ENCODE measurements around the gene ASIC1.

ASIC1 gene

GRCh38 chr12:50100561-50100960 is 43.2 kb downstream of the ASIC1 start:
- H3K27ac ChIP-seq, result no peak overlapping the region
- no peak for TF ChIP-seq CTCF (conservative IDR thresholded peaks at IDR 0.05)

GRCh38 chr12:50101663-50102062 is 44.3 kb downstream of the ASIC1 start:
- H3K27ac ChIP-seq, result no peak overlapping the region
- peak; percentile 69 for TF ChIP-seq CTCF (conservative IDR thresholded peaks at IDR 0.05)

GRCh38 chr12:50102131-50102531 is 44.7 kb downstream of the ASIC1 start:
- TF ChIP-seq CTCF (conservative IDR thresholded peaks at IDR 0.05), result no peak
- no peak overlapping the region for H3K27ac ChIP-seq

- no peak overlapping the region for H3K27ac ChIP-seq
- no peak for TF ChIP-seq CTCF (conservative IDR thresholded peaks at IDR 0.05)
Measured at GRCh38 chr12:50102646-50103309, 45.4 kb downstream of the ASIC1 start.

- H3K27ac ChIP-seq, result peak overlapping the region; percentile 43
- TF ChIP-seq CTCF (conservative IDR thresholded peaks at IDR 0.05), result no peak
Measured at GRCh38 chr12:50103351-50103750, 46.0 kb downstream of the ASIC1 start.

GRCh38 chr12:50103767-50104321 is 46.4 kb downstream of the ASIC1 start, which contains the start of gene GPD1:
TSS of gene GPD1 (plus strand) at chr12:50104008. CDS start at chr12:50104051, 43 bp downstream.
- peak within 1 kb of the TSS; percentile 43 for H3K27ac ChIP-seq
- TF ChIP-seq CTCF (conservative IDR thresholded peaks at IDR 0.05), result 0 out of 2 replicates have a peak, but pooled peaks have one; percentile 3

- H3K27ac ChIP-seq, result no peak overlapping the region; the same call in 1 of the 2 replicates
- no peak for TF ChIP-seq CTCF (conservative IDR thresholded peaks at IDR 0.05)
Measured at GRCh38 chr12:50104417-50105366, 47.3 kb downstream of the ASIC1 start.
